OCI-LY3 (cell line): ENCODE measurements around the gene NUBP2.

Experiments used
- EZH2phosphoT487 ChIP-seq: fragments of 200-600 bp; shearing (Covaris generic); IDR thresholded peaks from 2 replicates; pipeline ENCODE4 v1.6.1; 2018; ENCODE audit warnings: antibody characterized with exemption, mixed run types, low read depth
- TF ChIP-seq, protein P1 (sequence below): fragments of 200-600, 300-600 bp; sonication (generic); IDR thresholded peaks from 2 replicates; pipeline ENCODE4 v1.5.1; 2014; ENCODE audit warnings: antibody characterized with exemption, low read length, low read depth

GRCh38 chr16:1751946-1752345 is 30.8 kb upstream of the NUBP2 start:
- TF ChIP-seq, protein P1, sequence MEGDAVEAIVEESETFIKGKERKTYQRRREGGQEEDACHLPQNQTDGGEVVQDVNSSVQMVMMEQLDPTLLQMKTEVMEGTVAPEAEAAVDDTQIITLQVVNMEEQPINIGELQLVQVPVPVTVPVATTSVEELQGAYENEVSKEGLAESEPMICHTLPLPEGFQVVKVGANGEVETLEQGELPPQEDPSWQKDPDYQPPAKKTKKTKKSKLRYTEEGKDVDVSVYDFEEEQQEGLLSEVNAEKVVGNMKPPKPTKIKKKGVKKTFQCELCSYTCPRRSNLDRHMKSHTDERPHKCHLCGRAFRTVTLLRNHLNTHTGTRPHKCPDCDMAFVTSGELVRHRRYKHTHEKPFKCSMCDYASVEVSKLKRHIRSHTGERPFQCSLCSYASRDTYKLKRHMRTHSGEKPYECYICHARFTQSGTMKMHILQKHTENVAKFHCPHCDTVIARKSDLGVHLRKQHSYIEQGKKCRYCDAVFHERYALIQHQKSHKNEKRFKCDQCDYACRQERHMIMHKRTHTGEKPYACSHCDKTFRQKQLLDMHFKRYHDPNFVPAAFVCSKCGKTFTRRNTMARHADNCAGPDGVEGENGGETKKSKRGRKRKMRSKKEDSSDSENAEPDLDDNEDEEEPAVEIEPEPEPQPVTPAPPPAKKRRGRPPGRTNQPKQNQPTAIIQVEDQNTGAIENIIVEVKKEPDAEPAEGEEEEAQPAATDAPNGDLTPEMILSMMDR = no peak
- no peak for TF ChIP-seq EZH2phosphoT487
